ENCODE results near the gene EHBP1L1. TPM values are rescaled to one million over a fixed set of nuclear protein-coding genes. Genes with fewer than 3 reads are reported as not detected.

Gene EHBP1L1
- polyA plus RNA-seq, 2 of the 4 experiments (the other 2 are of a cell fraction), result 11.6 to 43.8 TPM

DNA sequence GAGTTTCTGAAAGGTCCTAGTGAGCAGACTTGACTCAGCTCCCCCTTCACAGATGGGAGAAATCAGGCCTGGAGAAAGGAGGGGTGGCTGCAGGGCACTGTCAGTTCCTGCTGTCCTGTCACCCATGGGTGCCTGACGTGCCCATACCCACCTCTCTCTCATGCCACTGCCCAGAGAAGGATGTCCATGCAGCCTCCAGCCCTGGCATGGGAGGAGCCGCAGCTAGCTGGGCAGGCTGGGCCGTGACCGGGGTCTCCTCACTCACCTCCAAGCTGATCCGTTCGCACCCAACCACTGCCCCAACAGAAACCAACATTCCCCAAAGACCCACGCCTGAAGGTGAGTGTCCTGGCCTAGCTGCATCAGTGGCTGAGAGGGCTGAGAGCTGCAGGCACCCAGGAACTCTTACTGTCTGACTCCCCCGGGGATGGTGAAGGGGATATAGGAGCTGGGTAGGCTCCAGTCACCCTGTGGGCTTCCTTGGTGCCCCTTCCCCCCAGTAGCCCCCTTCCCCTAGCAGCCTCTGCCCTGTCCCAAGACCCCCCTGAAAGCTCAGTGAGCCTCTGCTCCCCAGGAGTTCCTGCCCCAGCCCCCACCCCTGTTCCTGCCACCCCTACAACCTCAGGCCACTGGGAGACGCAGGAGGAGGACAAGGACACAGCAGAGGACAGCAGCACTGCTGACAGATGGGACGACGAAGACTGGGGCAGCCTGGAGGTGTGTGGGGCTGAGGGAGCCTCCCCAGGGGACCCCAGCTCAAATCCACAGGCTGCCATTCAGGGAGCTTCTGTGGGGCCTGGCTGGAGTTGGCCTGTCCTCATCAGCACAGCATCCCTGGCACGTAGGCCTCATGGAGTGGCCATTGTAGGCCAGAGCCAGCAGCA, 39.2 kb upstream of the EHBP1L1 start:
- WGBS (ENCODE audit: missing lambda C conversion rate), result 88% methylated on average over 11 of the region's 12 CpGs
- Histone ChIP-seq H3K4me2 (no peak overlapping the region), H3K4me1 (peaks cover 10% of the 10 kb centered on the region), H3K27ac (no peak overlapping the region), H3K9me3 (no peaks in the 10 kb centered on the region), H3K4me3 (no peak overlapping the region)
- ATAC-seq (no peak), DNase-seq (ENCODE audit: low read depth in 1 of 2, low spot score in 1 of 2) (no peak), FAIRE-seq (no peak)
- POLR2A ChIA-PET, result interaction anchor here (0.6 to 1.3 kb wide), 3 partner anchors 10 to 58 kb away, joined by 3 read pairs; no protein-coding TSS in a partner anchor
- peak in 1 of 2 experiments; percentile 31; a peak in 1 of 5 replicates for TF ChIP-seq JUN (IDR thresholded peaks at IDR 0.05)
- TF ChIP-seq, protein P1, sequence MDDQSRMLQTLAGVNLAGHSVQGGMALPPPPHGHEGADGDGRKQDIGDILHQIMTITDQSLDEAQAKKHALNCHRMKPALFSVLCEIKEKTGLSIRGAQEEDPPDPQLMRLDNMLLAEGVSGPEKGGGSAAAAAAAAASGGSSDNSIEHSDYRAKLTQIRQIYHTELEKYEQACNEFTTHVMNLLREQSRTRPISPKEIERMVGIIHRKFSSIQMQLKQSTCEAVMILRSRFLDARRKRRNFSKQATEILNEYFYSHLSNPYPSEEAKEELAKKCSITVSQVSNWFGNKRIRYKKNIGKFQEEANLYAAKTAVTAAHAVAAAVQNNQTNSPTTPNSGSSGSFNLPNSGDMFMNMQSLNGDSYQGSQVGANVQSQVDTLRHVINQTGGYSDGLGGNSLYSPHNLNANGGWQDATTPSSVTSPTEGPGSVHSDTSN (IDR thresholded peaks at IDR 0.05), result 0 out of 2 replicates have a peak, but pooled peaks have one; percentile 13
- TF ChIP-seq HOXA7 (CRISPR knock-in tag; IDR thresholded peaks at IDR 0.05), result no peak
- CTCF ChIA-PET, result interaction anchor here (0.5 to 15.3 kb wide), 8 partner anchors 10 to 1092 kb away, joined by 3 to 393 read pairs (median 4); partner anchors contain the start of genes FAM89B, LTBP3 and ZNRD2

DNA sequence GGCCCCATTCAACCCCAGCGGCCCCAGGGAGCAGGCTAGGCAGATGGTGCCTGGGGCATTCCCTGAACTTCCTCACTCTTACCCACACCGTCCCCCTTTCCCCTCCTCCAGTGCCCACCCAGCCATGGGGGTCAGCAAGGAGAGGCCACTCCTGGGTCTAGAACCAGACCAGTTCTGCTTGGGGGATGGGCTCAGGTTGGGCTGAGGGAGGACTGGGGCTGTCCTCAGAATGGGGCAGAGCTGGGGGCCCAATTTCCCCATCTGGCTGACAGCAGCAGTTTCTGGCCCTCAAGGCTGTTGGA, 38.6 kb upstream of the EHBP1L1 start:
- 100% methylated on average over 2 of the region's 2 CpGs for WGBS (ENCODE audit: missing lambda C conversion rate)
- Histone ChIP-seq H3K9me3 (no peaks in the 10 kb centered on the region), H3K4me3 (no peak overlapping the region), H3K27ac (no peak overlapping the region), H3K4me1 (peaks cover 10% of the 10 kb centered on the region), H3K4me2 (no peak overlapping the region)
- ChIA-PET CTCF (interaction anchor here (0.5 to 15.3 kb wide), 11 partner anchors 6 to 1093 kb away, joined by 3 to 393 read pairs (median 4); partner anchors contain the start of genes FAM89B, LTBP3 and ZNRD2), POLR2A (interaction anchor here (1.3 kb wide), 1 partner anchor 57 kb away, joined by 3 read pairs; no protein-coding TSS in a partner anchor)
- TF ChIP-seq, protein P1 (IDR thresholded peaks at IDR 0.05), result 0 out of 2 replicates have a peak, but pooled peaks have one; percentile 2
- TF ChIP-seq SMC3 (IDR thresholded peaks at IDR 0.05), result no peak
- TF ChIP-seq MYC (IDR thresholded peaks at IDR 0.05; ENCODE audit: borderline replicate concordance, low read length), result no peak
- TF ChIP-seq JUN (IDR thresholded peaks at IDR 0.05), result peak in 1 of 2 experiments; percentile 38; a peak in 1 of 5 replicates
- TF ChIP-seq CHD2 (IDR thresholded peaks at IDR 0.05; ENCODE audit: low read length, partially characterized antibody), result no peak
- no peak for TF ChIP-seq RARB (CRISPR knock-in tag; IDR thresholded peaks at IDR 0.05)
- ATAC-seq (no peak), DNase-seq (ENCODE audit: low read depth in 1 of 2, low spot score in 1 of 2) (no peak), FAIRE-seq (no peak)

DNA sequence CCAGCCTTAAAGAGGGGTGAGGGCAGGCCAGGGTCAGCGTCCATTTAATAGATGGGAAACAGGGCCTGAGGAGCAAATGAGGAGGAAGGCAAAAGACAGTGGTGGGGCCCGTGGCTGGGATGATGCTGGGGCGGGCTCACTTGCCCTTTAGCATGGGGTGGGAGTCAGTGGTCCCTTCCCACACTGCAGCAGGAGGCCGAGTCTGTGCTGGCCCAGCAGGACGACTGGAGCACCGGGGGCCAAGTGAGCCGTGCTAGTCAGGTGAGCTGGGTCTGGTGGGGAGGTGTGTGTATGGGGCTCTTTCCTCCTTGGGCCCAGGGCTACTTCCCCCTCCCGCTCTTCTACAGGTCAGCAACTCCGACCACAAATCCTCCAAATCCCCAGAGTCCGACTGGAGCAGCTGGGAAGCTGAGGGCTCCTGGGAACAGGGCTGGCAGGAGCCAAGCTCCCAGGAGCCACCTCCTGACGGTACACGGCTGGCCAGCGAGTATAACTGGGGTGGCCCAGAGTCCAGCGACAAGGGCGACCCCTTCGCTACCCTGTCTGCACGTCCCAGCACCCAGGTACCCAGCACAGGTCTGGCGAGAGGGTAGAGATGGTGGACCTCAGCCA, 38.1 kb upstream of the EHBP1L1 start:
- POLR2A ChIA-PET, result interaction anchor here (1.3 kb wide), 1 partner anchor 56 kb away, joined by 3 read pairs; no protein-coding TSS in a partner anchor
- no peak for FAIRE-seq
- WGBS (ENCODE audit: missing lambda C conversion rate), result 92% methylated on average over 18 of the region's 18 CpGs
- DNase-seq (ENCODE audit: low read depth in 1 of 2, low spot score in 1 of 2), result no peak
- ATAC-seq, result no peak
- no peak overlapping the region for H3K4me2 ChIP-seq
- no peak overlapping the region for H3K27ac ChIP-seq
- H3K9me3 ChIP-seq, result no peaks in the 10 kb centered on the region
- H3K4me3 ChIP-seq, result no peak overlapping the region
- TF ChIP-seq, protein P2, sequence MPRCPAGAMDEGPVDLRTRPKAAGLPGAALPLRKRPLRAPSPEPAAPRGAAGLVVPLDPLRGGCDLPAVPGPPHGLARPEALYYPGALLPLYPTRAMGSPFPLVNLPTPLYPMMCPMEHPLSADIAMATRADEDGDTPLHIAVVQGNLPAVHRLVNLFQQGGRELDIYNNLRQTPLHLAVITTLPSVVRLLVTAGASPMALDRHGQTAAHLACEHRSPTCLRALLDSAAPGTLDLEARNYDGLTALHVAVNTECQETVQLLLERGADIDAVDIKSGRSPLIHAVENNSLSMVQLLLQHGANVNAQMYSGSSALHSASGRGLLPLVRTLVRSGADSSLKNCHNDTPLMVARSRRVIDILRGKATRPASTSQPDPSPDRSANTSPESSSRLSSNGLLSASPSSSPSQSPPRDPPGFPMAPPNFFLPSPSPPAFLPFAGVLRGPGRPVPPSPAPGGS (IDR thresholded peaks at IDR 0.05), result no peak
- TF ChIP-seq KDM5A (IDR thresholded peaks at IDR 0.05) (no peak), JUN (IDR thresholded peaks at IDR 0.05) (0 out of 5 replicates have a peak, but pooled peaks of 1 of the 2 experiments have one; percentile 9), RNF2 (IDR thresholded peaks at IDR 0.05; ENCODE audit: borderline replicate concordance, low read depth) (no peak), ZC3H11A (IDR thresholded peaks at IDR 0.05) (no peak)
- CTCF ChIA-PET, result interaction anchor here (0.5 to 15.3 kb wide), 9 partner anchors 7 to 199 kb away, joined by 3 to 393 read pairs (median 4); partner anchors contain the start of genes FAM89B, LTBP3 and ZNRD2
- peaks cover 10% of the 10 kb centered on the region for H3K4me1 ChIP-seq

Data from A549 (cell line).